Measurements from ENCODE around the gene PGM1. TPM values are rescaled to one million over a fixed set of nuclear protein-coding genes. Genes with fewer than 3 reads are reported as not detected.

Gene PGM1
- total and polyA plus RNA-seq, 2 of the 13 experiments (the other 11 are each of a cell fraction or from before 2014, with no cell fraction given) = 51.6 to 105 TPM

GRCh38 chr1:63547621-63548294 is 45.5 kb upstream of the PGM1 start (continued):
- TF ChIP-seq ZBTB8A (CRISPR knock-in tag; IDR thresholded peaks at IDR 0.05; ENCODE audit: borderline replicate concordance, low read depth) (no peak), CAMTA2 (CRISPR knock-in tag; IDR thresholded peaks at IDR 0.05; ENCODE audit: borderline replicate concordance) (no peak), TMF1 (CRISPR knock-in tag; IDR thresholded peaks at IDR 0.05; ENCODE audit: low read depth) (no peak), KLF12 (CRISPR knock-in tag; IDR thresholded peaks at IDR 0.05; ENCODE audit: borderline replicate concordance) (no peak), DNMT3B (CRISPR knock-in tag; conservative IDR thresholded peaks at IDR 0.05) (no peak)

GRCh38 chr1:63548303-63548702 is 44.9 kb upstream of the PGM1 start:
- in situ Hi-C loops (cut with HindIII; ENCODE audit: extremely low pct_ligation_motif_present, low pct_unique_long_range_greater_than_20kb) (loop anchor here (25.0 kb wide), 1 partner anchor 536 kb away; no protein-coding TSS in a partner anchor), intact Hi-C loops (cut with micrococcal nuclease; ENCODE audit: unreplicated experiment) (no loop called here)
- Histone ChIP-seq H3K9me3 (ENCODE audit: low read length) (no peaks in the 10 kb centered on the region), H3K79me2 (ENCODE audit: insufficient read depth, low read length) (no peaks in the 10 kb centered on the region), H4K20me1 (ENCODE audit: insufficient read depth, low read length) (no peaks in the 10 kb centered on the region), H2AFZ (ENCODE audit: low read length) (no peak overlapping the region), H3K9ac (ENCODE audit: insufficient read depth, low read depth, low read length) (no peak overlapping the region), H3K27ac (ENCODE audit: extremely low read length, insufficient read depth, low read length) (no peak overlapping the region), H3K4me3 (replicated peaks in 1 of 3; ENCODE audit: insufficient read depth in 1 of 3, low read depth in 2 of 3, low read length in 3 of 3) (no peak overlapping the region), H3K36me3 (replicated peaks in 1 of 2; ENCODE audit: control insufficient read depth in 1 of 2, insufficient read depth in 2 of 2, low read length in 2 of 2) (no peaks in the 10 kb centered on the region), H3K4me2 (ENCODE audit: low read depth, low read length) (no peak overlapping the region), H3K27me3 (ENCODE audit: control insufficient read depth in 1 of 2, insufficient read depth in 2 of 2, low read length in 2 of 2) (no peaks in the 10 kb centered on the region), H3K4me1 (ENCODE audit: insufficient read depth, low read length) (no peaks in the 10 kb centered on the region)
- CTCF ChIA-PET (ENCODE audit: low intra/inter-chr PET ratio, low total read pairs) = no interaction called here
- DNase-seq (ENCODE audit: low spot score) = no peak
- WGBS (ENCODE audit: low lambda C conversion rate) = 59% methylated on average over 2 of the region's 2 CpGs
- no peak for ATAC-seq
- POLR2A ChIA-PET = no interaction called here
- no peak for FAIRE-seq
- BruUV-seq (replicated peaks) = no TSS peak
- no peak for TF ChIP-seq ATRX (CRISPR knock-in tag; IDR thresholded peaks at IDR 0.05; ENCODE audit: borderline replicate concordance)
- no peak for TF ChIP-seq NFE2 (CRISPR knock-in tag; IDR thresholded peaks at IDR 0.05)
- TF ChIP-seq ZNF329 (CRISPR knock-in tag; IDR thresholded peaks at IDR 0.05; ENCODE audit: low read depth) = no peak
- TF ChIP-seq ZSCAN22 (CRISPR knock-in tag; IDR thresholded peaks at IDR 0.05) = no peak
- no peak for TF ChIP-seq FOXM1 (CRISPR knock-in tag; IDR thresholded peaks at IDR 0.05)
- no peak for TF ChIP-seq NFE2L1 (CRISPR knock-in tag; IDR thresholded peaks at IDR 0.05; ENCODE audit: borderline replicate concordance)
- no peak for TF ChIP-seq ZNF160 (CRISPR knock-in tag; IDR thresholded peaks at IDR 0.05)
- TF ChIP-seq ZNF766 (CRISPR knock-in tag; IDR thresholded peaks at IDR 0.05; ENCODE audit: borderline replicate concordance) = no peak
- TF ChIP-seq PBX2 (CRISPR knock-in tag; IDR thresholded peaks at IDR 0.05) = no peak
- TF ChIP-seq ESRRA (CRISPR knock-in tag; IDR thresholded peaks at IDR 0.05; ENCODE audit: low read depth) = no peak
- no peak for TF ChIP-seq POGZ (CRISPR knock-in tag; IDR thresholded peaks at IDR 0.05)
- TF ChIP-seq HES4 (CRISPR knock-in tag; IDR thresholded peaks at IDR 0.05; ENCODE audit: borderline replicate concordance) = no peak
- TF ChIP-seq ZFP82 (CRISPR knock-in tag; IDR thresholded peaks at IDR 0.05; ENCODE audit: borderline replicate concordance) = no peak
- no peak for TF ChIP-seq ZNF816 (CRISPR knock-in tag; IDR thresholded peaks at IDR 0.05; ENCODE audit: borderline replicate concordance)
- TF ChIP-seq ZFYVE20 (CRISPR knock-in tag; IDR thresholded peaks at IDR 0.05; ENCODE audit: borderline replicate concordance, low read depth) = no peak

Data from HepG2 (cell line).